B cell (primary cell): ENCODE measurements around the gene PCBP3. TPM values are rescaled to one million over a fixed set of nuclear protein-coding genes. Genes with fewer than 3 reads are reported as not detected.

ENCODE experiments used
- ATAC-seq: fragments of 200-7000 bp; cut with Tn5 transposase; one replicate; pipeline ENCODE4 v1.10.0; 2021; ENCODE audit warnings: low read depth, mild to moderate bottlenecking, moderate number of reproducible peaks, moderate library complexity
- CTCF ChIA-PET: fragments of 350-600 bp; sonication (Branson Sonifier 250); formaldehyde crosslinking; loops from one replicate; lab custom pipeline; 2021; ENCODE audit warnings: antibody characterized with exemption, inconsistent platforms; lab: Charles Lee
- POLR2A ChIA-PET: fragments of 350-600 bp; sonication (Branson Sonifier 250); formaldehyde crosslinking; loops from one replicate; lab custom pipeline; 2021; ENCODE audit warnings: antibody characterized with exemption; lab: Charles Lee
- DNase-seq: peaks from one replicate; pipeline ENCODE4 v3.0.0; 2013
- H2AFZ ChIP-seq: 2 replicates; pipeline ENCODE4 v1.6.1; 2012; ENCODE audit warnings: mild to moderate bottlenecking, low read depth, low read length; ENCODE audit not compliant: insufficient read depth, poor library complexity, severe bottlenecking
- H3K27ac ChIP-seq, 2 donors: 1 replicate in 1 of 2; 2 replicates in 1 of 2; pipeline ENCODE4 v1.5.1; 2012 to 2013; ENCODE audit warnings: low read length in 2 of 2, mild to moderate bottlenecking in 2 of 2, moderate library complexity in 1 of 2
- H3K27me3 ChIP-seq, 4 experiments: fragments of 200-600 bp in 1 of 4; sonication (generic) in 1 of 4; replicated peaks in 1 of 4; 1 replicate in 2 of 4; 2 replicates in 2 of 4; pipeline versions ENCODE4 v1.6.1 to v1.7.0; 2013 to 2016; ENCODE audit warnings: low read length in 3 of 4, mild to moderate bottlenecking in 2 of 4, mixed read lengths in 1 of 4, moderate library complexity in 1 of 4; ENCODE audit not compliant: insufficient read depth in 4 of 4, control insufficient read depth in 3 of 4; ENCODE audit errors: control extremely low read depth in 1 of 4
- H3K36me3 ChIP-seq, 2 experiments: replicated peaks in 1 of 2; 1 replicate in 1 of 2; 2 replicates in 1 of 2; pipeline versions ENCODE4 v1.6.1 to v1.7.1; 2013; ENCODE audit warnings: low read length in 1 of 2; ENCODE audit not compliant: insufficient read depth in 2 of 2, control insufficient read depth in 1 of 2; ENCODE audit errors: control extremely low read depth in 1 of 2, extremely low read depth in 1 of 2
- H3K4me1 ChIP-seq, 2 donors: fragments of 200-600 bp in 1 of 2; sonication (generic) in 1 of 2; 1 replicate in 1 of 2; 2 replicates in 1 of 2; pipeline versions ENCODE4 v1.5.1 to v1.6.1; 2013 to 2017; ENCODE audit warnings: low read length in 2 of 2; ENCODE audit not compliant: control insufficient read depth in 2 of 2, insufficient read depth in 2 of 2
- H3K4me2 ChIP-seq: replicated peaks from 2 replicates; pipeline ENCODE3; 2012; ENCODE audit warnings: mild to moderate bottlenecking, low read depth, low read length; ENCODE audit not compliant: poor library complexity, severe bottlenecking
- H3K4me3 ChIP-seq, 5 experiments: fragments of 200-600 bp in 1 of 5; sonication (generic) in 1 of 5; 1 replicate in 3 of 5; 2 replicates in 2 of 5; pipeline versions ENCODE4 v1.5.1 to v1.7.0; 2011 to 2016; ENCODE audit warnings: low read length in 4 of 5, mild to moderate bottlenecking in 4 of 5, low read depth in 2 of 5, control low read depth in 1 of 5, moderate library complexity in 1 of 5; ENCODE audit not compliant: insufficient read depth in 1 of 5; ENCODE audit errors: control extremely low read depth in 1 of 5, extremely low read depth in 1 of 5
- H3K79me2 ChIP-seq: fragments of 200-600 bp; sonication (generic); one replicate; pipeline ENCODE4 v1.6.0; 2016; ENCODE audit warnings: low read length; ENCODE audit not compliant: control insufficient read depth, insufficient read depth
- H3K9ac ChIP-seq: fragments of 200-600 bp; sonication (generic); 2 replicates; pipeline ENCODE4 v1.6.1; 2017; ENCODE audit warnings: mild to moderate bottlenecking, low read length, moderate library complexity
- H3K9me3 ChIP-seq, 3 donors: one replicate each; pipeline versions ENCODE4 v1.6.1 to v1.7.1; 2013; ENCODE audit warnings: low read length in 2 of 3; ENCODE audit not compliant: control insufficient read depth in 2 of 3, insufficient read depth in 1 of 3; ENCODE audit errors: control extremely low read depth in 1 of 3
- H4K20me1 ChIP-seq: 2 replicates; pipeline ENCODE4 v1.6.0; 2012; ENCODE audit warnings: mild to moderate bottlenecking, low read length; ENCODE audit not compliant: insufficient read depth, control insufficient read depth, poor library complexity, severe bottlenecking
- H3K27ac Mint-ChIP-seq: one replicate; pipeline ENCODE4 v1.8.0; 2021; ENCODE audit warnings: mixed read lengths
- H3K27me3 Mint-ChIP-seq: one replicate; pipeline ENCODE4 v1.8.0; 2021; ENCODE audit warnings: mixed read lengths
- H3K4me1 Mint-ChIP-seq: one replicate; pipeline ENCODE4 v1.8.0; 2021; ENCODE audit warnings: mixed read lengths
- H3K4me3 Mint-ChIP-seq: one replicate; pipeline ENCODE4 v1.8.0; 2021; ENCODE audit warnings: mixed read lengths
- H3K9me3 Mint-ChIP-seq: one replicate; pipeline ENCODE4 v1.8.0; 2022; ENCODE audit warnings: mixed read lengths; ENCODE audit not compliant: insufficient read depth
- EZH2 ChIP-seq: IDR thresholded peaks from 2 replicates; pipeline ENCODE4 v1.6.1; 2012; ENCODE audit warnings: borderline replicate concordance, low read depth, mild to moderate bottlenecking, moderate library complexity, low read length; ENCODE audit not compliant: insufficient read depth, poor library complexity, severe bottlenecking
- WGBS: methylation state at CpG from one replicate; pipeline ENCODE4 v1.1.5; 2013; ENCODE audit warnings: missing lambda C conversion rate; ENCODE audit not compliant: insufficient coverage; 5-methylcytosine and 5-hydroxymethylcytosine counted together
- intact Hi-C: fragments of 100-400 bp; cut with micrococcal nuclease; formaldehyde crosslinking; loops from one replicate; pipeline ENCODE4 v1.10.0; 2022
- polyA plus RNA-seq: library from polyadenylated mRNA; depleted of rRNA; stranded (reverse); fragments of >200 nt; gene quantifications from 2 replicates; pipeline ENCODE4 v1.2.3, GENCODE V29; 2012
- total RNA-seq, 2 donors: library from RNA; stranded (reverse); fragments of 120-200 nt in 1 of 2; gene quantifications; 1 replicate in 1 of 2; 2 replicates in 1 of 2; pipeline versions ENCODE4 v1.2.3 to v1.2.4, GENCODE V29; 2013 to 2022
- TF ChIP-seq, protein P1 (sequence below): fragments of 200-600 bp; IDR thresholded peaks from one replicate; pipeline ENCODE4 v1.8.0; 2022; ENCODE audit warnings: antibody characterized with exemption, mild to moderate bottlenecking

The PCBP3 gene
- total and polyA plus RNA-seq, 2 donors (not counting 1 experiment from before 2014, with no cell fraction given), result 0.45 to 2.7 TPM

- Mint-ChIP-seq H3K27me3 (peaks cover 9% of the 10 kb centered on the region), H3K9me3 (no peaks in the 10 kb centered on the region), H3K4me1 (no peaks in the 10 kb centered on the region), H3K27ac (no peak overlapping the region), H3K4me3 (no peak overlapping the region)
- ChIA-PET CTCF (no interaction called here), POLR2A (no interaction called here)
- Histone ChIP-seq H3K27ac (no peak overlapping the region), H3K79me2 (no peaks in the 10 kb centered on the region), H3K4me2 (no peak overlapping the region), H3K9me3 (peaks cover 0 to 2% (median 0%) of the 10 kb centered on the region in 3 donors), H3K27me3 (no peaks in the 10 kb centered on the region), H3K4me3 (no peak overlapping the region), H4K20me1 (no peaks in the 10 kb centered on the region), H3K9ac (no peak overlapping the region), H3K4me1 (no peaks in the 10 kb centered on the region), H2AFZ (no peak overlapping the region), H3K36me3 (no peaks in the 10 kb centered on the region)
- intact Hi-C loops, result no loop called here
- DNase-seq (no peak), ATAC-seq (no peak)
- TF ChIP-seq, protein P1, sequence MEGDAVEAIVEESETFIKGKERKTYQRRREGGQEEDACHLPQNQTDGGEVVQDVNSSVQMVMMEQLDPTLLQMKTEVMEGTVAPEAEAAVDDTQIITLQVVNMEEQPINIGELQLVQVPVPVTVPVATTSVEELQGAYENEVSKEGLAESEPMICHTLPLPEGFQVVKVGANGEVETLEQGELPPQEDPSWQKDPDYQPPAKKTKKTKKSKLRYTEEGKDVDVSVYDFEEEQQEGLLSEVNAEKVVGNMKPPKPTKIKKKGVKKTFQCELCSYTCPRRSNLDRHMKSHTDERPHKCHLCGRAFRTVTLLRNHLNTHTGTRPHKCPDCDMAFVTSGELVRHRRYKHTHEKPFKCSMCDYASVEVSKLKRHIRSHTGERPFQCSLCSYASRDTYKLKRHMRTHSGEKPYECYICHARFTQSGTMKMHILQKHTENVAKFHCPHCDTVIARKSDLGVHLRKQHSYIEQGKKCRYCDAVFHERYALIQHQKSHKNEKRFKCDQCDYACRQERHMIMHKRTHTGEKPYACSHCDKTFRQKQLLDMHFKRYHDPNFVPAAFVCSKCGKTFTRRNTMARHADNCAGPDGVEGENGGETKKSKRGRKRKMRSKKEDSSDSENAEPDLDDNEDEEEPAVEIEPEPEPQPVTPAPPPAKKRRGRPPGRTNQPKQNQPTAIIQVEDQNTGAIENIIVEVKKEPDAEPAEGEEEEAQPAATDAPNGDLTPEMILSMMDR, result no peak
- TF ChIP-seq EZH2, result no peak
- 87% methylated on average over 10 of the region's 13 CpGs for WGBS
Measured at GRCh38 chr21:45724345-45724961, 80.9 kb downstream of the PCBP3 start.

GRCh38 chr21:45724994-45725843, 81.7 kb downstream of the PCBP3 start:
- H3K9me3 Mint-ChIP-seq, result no peaks in the 10 kb centered on the region
- H4K20me1 ChIP-seq, result no peaks in the 10 kb centered on the region
- no peaks in the 10 kb centered on the region for H3K79me2 ChIP-seq
- no peak overlapping the region for H3K27ac ChIP-seq
- no peaks in the 10 kb centered on the region for H3K36me3 ChIP-seq
- no peak overlapping the region for H3K4me3 ChIP-seq
- no peak for TF ChIP-seq EZH2
- TF ChIP-seq, protein P1, result no peak
- ChIA-PET CTCF (no interaction called here), POLR2A (no interaction called here)
- no peak overlapping the region for H3K4me2 ChIP-seq
- ATAC-seq (no peak), DNase-seq (no peak)
- WGBS, result 87% methylated on average over 8 of the region's 10 CpGs
- no peaks in the 10 kb centered on the region for H3K27me3 ChIP-seq
- no peaks in the 10 kb centered on the region for H3K4me1 ChIP-seq
- peaks cover 9% of the 10 kb centered on the region for H3K27me3 Mint-ChIP-seq
- no peak overlapping the region for H2AFZ ChIP-seq
- no peak overlapping the region for H3K27ac Mint-ChIP-seq
- no peak overlapping the region for H3K4me3 Mint-ChIP-seq
- no peak overlapping the region for H3K9ac ChIP-seq
- intact Hi-C loops, result no loop called here
- H3K4me1 Mint-ChIP-seq, result no peaks in the 10 kb centered on the region
- H3K9me3 ChIP-seq, result peaks cover 0 to 2% (median 0%) of the 10 kb centered on the region in 3 donors
